Endothelial cell (in vitro differentiated cells): ENCODE data around the gene GALNT10. TPM values are rescaled to one million over a fixed set of nuclear protein-coding genes. Genes with fewer than 3 reads are reported as not detected.

Experiments
- DNase-seq: peaks from one replicate; pipeline ENCODE4 v3.0.0; 2021; ENCODE audit warnings: low spot score
- H3K27ac Mint-ChIP-seq: one replicate; pipeline ENCODE4 v1.8.0; 2021; ENCODE audit warnings: mixed read lengths, inconsistent platforms; ENCODE audit not compliant: unreplicated experiment
- H3K27me3 Mint-ChIP-seq: one replicate; pipeline ENCODE4 v1.8.0; 2021; ENCODE audit warnings: mild to moderate bottlenecking, moderate library complexity, mixed read lengths, inconsistent platforms; ENCODE audit not compliant: unreplicated experiment
- H3K36me3 Mint-ChIP-seq: one replicate; pipeline ENCODE4 v1.8.0; 2021; ENCODE audit warnings: mild to moderate bottlenecking, low read depth, mixed read lengths, inconsistent platforms; ENCODE audit not compliant: unreplicated experiment
- H3K4me1 Mint-ChIP-seq: one replicate; pipeline ENCODE4 v1.8.0; 2021; ENCODE audit warnings: mild to moderate bottlenecking, mixed read lengths, inconsistent platforms; ENCODE audit not compliant: unreplicated experiment
- H3K4me3 Mint-ChIP-seq: one replicate; pipeline ENCODE4 v1.8.0; 2021; ENCODE audit warnings: mild to moderate bottlenecking, mixed read lengths, inconsistent platforms; ENCODE audit not compliant: unreplicated experiment
- H3K9me3 Mint-ChIP-seq: one replicate; pipeline ENCODE4 v1.8.0; 2021; ENCODE audit warnings: mixed read lengths, inconsistent platforms; ENCODE audit not compliant: unreplicated experiment
- total RNA-seq: library from RNA; stranded (reverse); fragmentation: NEBNext Ultra II Directional; extraction: Animal tissue kit (Norgen Biotek cat#: 25700); gene quantifications from one replicate; pipeline ENCODE4 v1.2.1, GENCODE V29; 2021; ENCODE audit not compliant: unreplicated experiment
- TF ChIP-seq, protein P1 (sequence below): fragments of 200-600 bp; sonication (generic); IDR thresholded peaks from one replicate; pipeline ENCODE4 v1.5.0; 2021; ENCODE audit warnings: antibody characterized with exemption; ENCODE audit not compliant: unreplicated experiment

Gene GALNT10
- total RNA-seq, 1 donor from 2014 or later, result 22.5 TPM

DNA sequence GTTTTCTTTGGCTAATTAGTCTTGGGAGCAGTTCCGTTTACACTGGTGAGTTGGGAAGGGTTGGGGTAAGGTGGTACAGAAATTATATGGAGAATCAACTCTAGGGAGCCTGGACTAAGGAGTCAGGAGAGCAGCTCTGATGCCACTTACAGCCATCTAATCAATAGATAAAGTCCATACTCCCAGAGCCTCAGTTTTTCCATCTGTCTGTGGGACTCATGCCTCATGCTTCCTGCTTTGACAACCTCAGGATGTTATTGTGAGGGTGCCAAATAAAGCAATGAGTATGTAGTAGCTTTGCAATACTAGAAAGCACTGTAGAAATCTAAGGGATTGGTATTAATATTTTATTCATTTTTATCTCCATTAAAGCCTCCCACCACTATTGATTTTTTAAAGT is 105.0 kb downstream of the GALNT10 start:
- no peak for DNase-seq
- H3K36me3 Mint-ChIP-seq, result peaks cover 4% of the 10 kb centered on the region
- no peaks in the 10 kb centered on the region for H3K9me3 Mint-ChIP-seq
- H3K4me3 Mint-ChIP-seq, result no peak overlapping the region
- no peak overlapping the region for H3K27ac Mint-ChIP-seq
- H3K4me1 Mint-ChIP-seq, result peaks cover 9% of the 10 kb centered on the region
- no peaks in the 10 kb centered on the region for H3K27me3 Mint-ChIP-seq
- TF ChIP-seq, protein P1, sequence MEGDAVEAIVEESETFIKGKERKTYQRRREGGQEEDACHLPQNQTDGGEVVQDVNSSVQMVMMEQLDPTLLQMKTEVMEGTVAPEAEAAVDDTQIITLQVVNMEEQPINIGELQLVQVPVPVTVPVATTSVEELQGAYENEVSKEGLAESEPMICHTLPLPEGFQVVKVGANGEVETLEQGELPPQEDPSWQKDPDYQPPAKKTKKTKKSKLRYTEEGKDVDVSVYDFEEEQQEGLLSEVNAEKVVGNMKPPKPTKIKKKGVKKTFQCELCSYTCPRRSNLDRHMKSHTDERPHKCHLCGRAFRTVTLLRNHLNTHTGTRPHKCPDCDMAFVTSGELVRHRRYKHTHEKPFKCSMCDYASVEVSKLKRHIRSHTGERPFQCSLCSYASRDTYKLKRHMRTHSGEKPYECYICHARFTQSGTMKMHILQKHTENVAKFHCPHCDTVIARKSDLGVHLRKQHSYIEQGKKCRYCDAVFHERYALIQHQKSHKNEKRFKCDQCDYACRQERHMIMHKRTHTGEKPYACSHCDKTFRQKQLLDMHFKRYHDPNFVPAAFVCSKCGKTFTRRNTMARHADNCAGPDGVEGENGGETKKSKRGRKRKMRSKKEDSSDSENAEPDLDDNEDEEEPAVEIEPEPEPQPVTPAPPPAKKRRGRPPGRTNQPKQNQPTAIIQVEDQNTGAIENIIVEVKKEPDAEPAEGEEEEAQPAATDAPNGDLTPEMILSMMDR, result no peak

DNA sequence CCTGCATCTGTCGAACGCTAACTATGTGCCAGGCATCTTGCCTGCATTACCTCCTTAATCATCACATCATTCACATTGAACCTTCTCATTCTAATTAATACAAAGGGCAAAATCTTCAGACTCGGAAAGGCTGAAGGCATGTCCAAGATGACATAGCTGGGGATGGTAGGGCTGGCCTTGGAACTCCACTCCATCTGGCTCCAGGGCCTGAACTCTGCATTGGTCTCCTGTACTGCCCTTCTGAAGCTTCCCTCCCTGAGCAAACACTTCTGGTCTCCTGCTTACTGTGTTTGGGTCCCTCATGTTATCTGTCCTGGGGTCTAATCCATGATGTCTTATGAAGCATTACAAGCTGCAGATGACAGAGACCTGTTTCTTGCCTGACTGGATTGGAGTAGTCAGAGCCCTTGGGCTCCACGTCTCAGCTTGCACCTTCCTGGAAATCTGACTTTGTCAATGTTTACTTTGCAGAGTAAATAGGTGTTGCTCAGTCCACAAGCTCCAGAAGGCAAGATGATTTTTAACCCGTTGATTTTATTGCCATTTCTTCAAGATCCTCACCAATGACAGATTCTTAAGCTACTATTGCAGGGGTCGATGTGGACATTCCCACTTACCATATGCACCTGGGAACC is 106.1 kb downstream of the GALNT10 start:
- H3K4me1 Mint-ChIP-seq, result peaks cover 13% of the 10 kb centered on the region
- no peak overlapping the region for H3K27ac Mint-ChIP-seq
- DNase-seq, result no peak
- H3K27me3 Mint-ChIP-seq, result no peaks in the 10 kb centered on the region
- no peak overlapping the region for H3K4me3 Mint-ChIP-seq
- no peaks in the 10 kb centered on the region for H3K9me3 Mint-ChIP-seq
- TF ChIP-seq, protein P1, result no peak
- peaks cover 4% of the 10 kb centered on the region for H3K36me3 Mint-ChIP-seq

DNA sequence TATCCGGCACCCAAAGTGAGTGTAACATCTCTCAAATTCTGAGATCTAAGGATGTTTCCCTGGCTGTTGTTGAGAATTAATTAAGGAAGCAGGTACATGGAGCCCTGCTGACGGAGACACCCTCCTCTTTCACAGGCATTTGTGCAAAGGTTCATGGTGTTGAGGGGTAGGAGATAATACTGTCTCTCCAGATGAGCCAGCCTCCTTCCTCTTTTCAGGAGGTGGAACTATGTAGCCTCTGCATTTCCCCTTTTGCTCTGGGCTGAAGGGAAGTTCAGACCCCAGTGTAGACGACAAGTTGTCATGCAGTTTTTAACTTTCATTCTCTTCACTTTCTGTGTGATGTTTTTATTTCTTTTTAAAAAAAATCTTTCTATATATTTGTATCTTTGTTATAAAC is 107.5 kb downstream of the GALNT10 start:
- Mint-ChIP-seq H3K36me3 (peaks cover 4% of the 10 kb centered on the region), H3K9me3 (no peaks in the 10 kb centered on the region), H3K27me3 (no peaks in the 10 kb centered on the region), H3K4me3 (no peak overlapping the region), H3K27ac (no peak overlapping the region), H3K4me1 (peaks cover 13% of the 10 kb centered on the region)
- no peak for DNase-seq
- TF ChIP-seq, protein P1, result no peak

DNA sequence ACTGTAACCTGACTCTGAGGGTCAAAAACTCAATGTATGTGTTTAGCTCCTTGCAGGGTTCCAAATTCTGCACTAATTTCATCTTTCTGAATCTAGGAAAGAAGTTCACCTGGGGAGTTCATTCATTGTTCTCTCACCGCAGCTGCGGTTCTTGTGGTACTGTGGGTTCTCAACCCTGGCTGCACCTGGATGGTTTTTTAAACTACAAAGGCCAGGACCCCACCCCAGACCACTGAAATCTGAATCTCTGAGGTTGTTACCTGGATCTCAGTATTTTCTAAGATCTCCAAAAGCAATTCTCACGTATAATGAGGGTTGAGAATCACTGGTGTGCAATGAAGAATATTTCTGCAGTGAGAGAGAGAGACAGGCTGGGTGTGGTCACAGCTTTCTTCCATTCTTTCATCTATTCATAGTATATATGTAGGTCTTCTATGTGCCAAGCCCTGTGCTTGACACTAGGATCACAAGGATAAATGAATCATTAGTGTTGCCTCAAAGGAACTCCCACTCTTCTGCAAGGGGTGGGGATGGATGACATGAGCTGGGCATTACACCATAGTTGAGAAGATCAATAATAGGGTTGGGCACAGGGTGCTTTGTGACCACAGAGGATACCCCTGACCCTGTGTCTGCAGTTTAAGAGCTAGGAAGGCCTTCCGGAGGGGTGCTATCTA is 109.8 kb downstream of the GALNT10 start:
- H3K4me1 Mint-ChIP-seq, result peaks cover 13% of the 10 kb centered on the region
- no peak overlapping the region for H3K27ac Mint-ChIP-seq
- no peak overlapping the region for H3K4me3 Mint-ChIP-seq
- H3K36me3 Mint-ChIP-seq, result peaks cover 7% of the 10 kb centered on the region
- H3K9me3 Mint-ChIP-seq, result peaks cover 3% of the 10 kb centered on the region
- no peaks in the 10 kb centered on the region for H3K27me3 Mint-ChIP-seq
- TF ChIP-seq, protein P1, result no peak
- no peak for DNase-seq

DNA sequence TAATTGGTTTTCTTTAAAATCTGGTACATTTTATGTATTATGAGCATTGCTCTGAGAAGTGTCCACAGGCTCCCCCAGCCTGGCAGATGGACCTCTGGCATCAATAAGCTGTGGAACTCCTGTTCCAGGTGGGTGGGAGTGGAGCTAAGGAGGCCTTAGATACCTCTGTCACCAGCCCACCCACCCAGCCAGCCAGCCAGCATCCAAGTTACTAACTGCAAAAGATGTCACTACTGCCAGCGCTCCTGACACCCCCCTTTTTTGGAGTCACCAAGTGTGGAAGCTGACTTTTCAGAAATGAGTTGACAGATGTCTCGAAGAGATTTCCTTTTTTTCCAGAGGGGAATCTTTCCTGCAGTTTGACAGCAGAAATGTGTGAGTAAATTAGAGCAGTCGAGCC is 111.2 kb downstream of the GALNT10 start:
- Mint-ChIP-seq H3K36me3 (peaks cover 6% of the 10 kb centered on the region), H3K4me3 (no peak overlapping the region), H3K27me3 (no peaks in the 10 kb centered on the region), H3K9me3 (peaks cover 3% of the 10 kb centered on the region), H3K27ac (no peak overlapping the region), H3K4me1 (peaks cover 13% of the 10 kb centered on the region)
- TF ChIP-seq, protein P1, result no peak
- no peak for DNase-seq
